ENCODE results near the gene BTN3A1.

GRCh38 chr6:26445934-26446667 lies 44.0 kb downstream of the BTN3A1 start:
- no peak for TF ChIP-seq POLR2A (IDR thresholded peaks at IDR 0.05)
- no peak for TF ChIP-seq POLR2AphosphoS5 (IDR thresholded peaks at IDR 0.05)
